CD14-positive monocyte (primary cell): ENCODE data around the gene FNDC3A. TPM values are rescaled to one million over a fixed set of nuclear protein-coding genes. Genes with fewer than 3 reads are reported as not detected.

ENCODE experiments used
- DNase-seq, 3 donors: peaks; one replicate each; pipeline ENCODE4 v3.0.0-alpha.2; 2011 to 2022
- H2AFZ ChIP-seq: 2 replicates; pipeline ENCODE4 v1.6.0; 2012; ENCODE audit warnings: mild to moderate bottlenecking, low read depth, low read length, inconsistent platforms; ENCODE audit not compliant: insufficient read depth, poor library complexity, severe bottlenecking
- H3K27ac ChIP-seq, 2 donors: 1 replicate in 1 of 2; 2 replicates in 1 of 2; pipeline ENCODE4 v1.5.1; 2012 to 2013; ENCODE audit warnings: low read length in 2 of 2, control low read depth in 1 of 2, inconsistent platforms in 1 of 2, low read depth in 1 of 2, mild to moderate bottlenecking in 1 of 2
- H3K27me3 ChIP-seq, 2 donors: one replicate each; pipeline versions ENCODE4 v1.6.0 to v1.6.1; 2011 to 2013; ENCODE audit warnings: low read length in 2 of 2; ENCODE audit not compliant: control insufficient read depth in 2 of 2, insufficient read depth in 2 of 2
- H3K36me3 ChIP-seq, 2 donors: replicated peaks in 1 of 2; 1 replicate in 1 of 2; 2 replicates in 1 of 2; pipeline versions ENCODE4 v1.5.1 to v1.6.1; 2012 to 2013; ENCODE audit warnings: low read length in 2 of 2, control low read depth in 1 of 2, inconsistent platforms in 1 of 2, mild to moderate bottlenecking in 1 of 2; ENCODE audit not compliant: insufficient read depth in 2 of 2, control insufficient read depth in 1 of 2
- H3K4me1 ChIP-seq, 2 donors: 1 replicate in 1 of 2; 2 replicates in 1 of 2; pipeline versions ENCODE4 v1.5.1 to v1.6.1; 2012 to 2013; ENCODE audit warnings: low read length in 2 of 2, control low read depth in 1 of 2, inconsistent platforms in 1 of 2, mild to moderate bottlenecking in 1 of 2, moderate library complexity in 1 of 2; ENCODE audit not compliant: insufficient read depth in 2 of 2, control insufficient read depth in 1 of 2
- H3K4me2 ChIP-seq: replicated peaks from 2 replicates; pipeline ENCODE3; 2012; ENCODE audit warnings: low read length, moderate library complexity, mild to moderate bottlenecking; ENCODE audit not compliant: poor library complexity, severe bottlenecking; ENCODE audit errors: extremely low read depth
- H3K4me3 ChIP-seq, 3 experiments: fragments of 200-600 bp in 1 of 3; sonication (generic) in 1 of 3; replicated peaks in 1 of 3; 1 replicate in 2 of 3; 2 replicates in 1 of 3; pipeline ENCODE4 v1.5.1; 2011 to 2013; ENCODE audit warnings: low read length in 3 of 3, mild to moderate bottlenecking in 3 of 3, control low read depth in 2 of 3, low read depth in 2 of 3, inconsistent platforms in 1 of 3, moderate library complexity in 1 of 3
- H3K79me2 ChIP-seq: 2 replicates; pipeline ENCODE4 v1.6.0; 2012; ENCODE audit warnings: mild to moderate bottlenecking, control low read depth, inconsistent platforms, low read length, moderate library complexity; ENCODE audit not compliant: insufficient read depth
- H3K9ac ChIP-seq: 2 replicates; pipeline ENCODE4 v1.6.0; 2017; ENCODE audit warnings: low read length, mild to moderate bottlenecking; ENCODE audit not compliant: insufficient read depth, poor library complexity, severe bottlenecking
- H3K9me3 ChIP-seq, 2 donors: replicated peaks in 1 of 2; 1 replicate in 1 of 2; 2 replicates in 1 of 2; pipeline versions ENCODE4 v1.5.1 to v1.6.1; 2012 to 2013; ENCODE audit warnings: low read length in 2 of 2, control low read depth in 1 of 2; ENCODE audit not compliant: control insufficient read depth in 1 of 2, insufficient read depth in 1 of 2
- H4K20me1 ChIP-seq: 2 replicates; pipeline ENCODE4 v1.6.0; 2012; ENCODE audit warnings: mild to moderate bottlenecking, low read length, control low read depth, moderate library complexity; ENCODE audit not compliant: insufficient read depth
- H3K27ac Mint-ChIP-seq, 7 donors: one replicate each; pipeline ENCODE4 v1.8.0; 2020; ENCODE audit warnings: mild to moderate bottlenecking in 7 of 7, mixed read lengths in 7 of 7, moderate library complexity in 6 of 7, inconsistent platforms in 2 of 7
- H3K27me3 Mint-ChIP-seq, 3 donors: one replicate each; pipeline ENCODE4 v1.8.0; 2021 to 2022; ENCODE audit warnings: low read depth in 3 of 3, mild to moderate bottlenecking in 3 of 3, mixed read lengths in 3 of 3, moderate library complexity in 3 of 3, inconsistent platforms in 1 of 3
- H3K36me3 Mint-ChIP-seq, 2 donors: one replicate each; pipeline ENCODE4 v1.8.0; 2020; ENCODE audit warnings: mixed read lengths in 2 of 2, inconsistent platforms in 1 of 2, mild to moderate bottlenecking in 1 of 2
- H3K4me1 Mint-ChIP-seq: one replicate; pipeline ENCODE4 v1.8.0; 2020; ENCODE audit warnings: mild to moderate bottlenecking, mixed read lengths
- H3K4me3 Mint-ChIP-seq, 2 donors: one replicate each; pipeline ENCODE4 v1.8.0; 2020; ENCODE audit warnings: mild to moderate bottlenecking in 2 of 2, mixed read lengths in 2 of 2, moderate library complexity in 1 of 2
- H3K9me3 Mint-ChIP-seq, 7 donors: one replicate each; pipeline ENCODE4 v1.8.0; 2020 to 2022; ENCODE audit warnings: mixed read lengths in 7 of 7, mild to moderate bottlenecking in 6 of 7, moderate library complexity in 6 of 7, inconsistent platforms in 2 of 7
- WGBS: methylation state at CpG from one replicate; pipeline ENCODE4 v1.1.5; 2013; ENCODE audit warnings: missing lambda C conversion rate; ENCODE audit not compliant: insufficient coverage; 5-methylcytosine and 5-hydroxymethylcytosine counted together
- intact Hi-C, 2 donors: fragments of 100-400 bp; cut with micrococcal nuclease; formaldehyde crosslinking; loops; one replicate each; pipeline versions ENCODE4 v1.15.0 to v1.15.1; 2023
- polyA plus RNA-seq, 3 donors: library from polyadenylated mRNA; depleted of rRNA in 1 of 3; unstranded in 2 of 3; stranded (reverse) in 1 of 3; fragments of 300-500 nt in 2 of 3; fragments of >200 nt in 1 of 3; fragmentation: Illumina TruSeq in 2 of 3; gene quantifications; 1 replicate in 2 of 3; 2 replicates in 1 of 3; pipeline ENCODE4 v1.2.3, GENCODE V29; 2012 to 2021
- small RNA-seq: library from RNA; depleted of rRNA; stranded (forward); fragments of <200 nt; gene quantifications from one replicate; pipeline ENCODE3, GENCODE V24; 2012; ENCODE audit warnings: low read depth; ENCODE audit not compliant: insufficient read length
- TF ChIP-seq, protein P1 (sequence below): fragments of 200-600 bp; IDR thresholded peaks from one replicate; pipeline ENCODE4 v1.8.0; 2022; ENCODE audit warnings: antibody characterized with exemption, mild to moderate bottlenecking

Gene FNDC3A
- polyA plus RNA-seq, 3 donors: 8.3 to 27.0 (median 12.0) TPM

DNA sequence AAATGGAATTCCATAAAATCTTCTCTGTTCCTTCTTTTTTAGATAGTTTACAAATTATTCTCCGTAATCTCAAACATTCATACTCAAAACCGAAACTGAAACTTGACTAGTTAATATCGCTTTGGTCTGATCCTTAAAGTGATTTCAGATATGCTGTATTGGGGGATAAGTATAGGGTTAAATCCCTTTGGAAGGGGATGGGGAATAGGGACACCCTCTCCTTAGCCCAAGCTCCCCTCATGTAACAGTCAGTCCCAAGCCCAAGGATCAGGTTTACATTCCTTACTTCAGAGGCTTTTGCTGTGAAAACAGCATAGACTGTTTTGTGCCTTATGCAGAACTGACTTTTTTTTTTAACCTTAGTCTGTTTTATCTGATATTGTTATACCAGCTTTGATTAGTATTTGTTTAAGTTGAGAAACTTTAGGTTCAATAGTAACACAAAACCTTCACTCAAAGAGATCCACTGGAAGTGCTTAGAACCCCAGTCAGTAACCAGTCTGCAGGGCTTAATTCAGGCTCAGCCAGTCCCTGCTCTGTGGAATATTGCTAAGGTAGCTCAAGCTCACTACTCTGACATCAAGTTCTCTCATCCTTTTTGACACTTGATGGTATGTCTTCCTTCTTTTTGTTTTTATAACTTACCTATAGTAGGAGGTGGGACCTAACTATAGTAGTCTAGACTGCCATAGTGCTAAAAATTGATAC, 282.5 kb downstream of the FNDC3A start:
- no peaks in the 10 kb centered on the region for H4K20me1 ChIP-seq
- peaks cover 55 to 68% of the 10 kb centered on the region in 2 donors for H3K36me3 ChIP-seq
- peak in 1 of 3 donors; percentile 20 for DNase-seq
- H3K36me3 Mint-ChIP-seq: peaks cover 53 to 67% of the 10 kb centered on the region in 2 donors
- peak overlapping the region; percentile 74 to 86 for H3K4me3 Mint-ChIP-seq
- peak overlapping the region in 1 of 2 donors; percentile 88 for H3K27ac ChIP-seq
- no peaks in the 10 kb centered on the region for H3K27me3 ChIP-seq
- peak overlapping the region; percentile 72 for H3K9ac ChIP-seq
- peaks cover 6 to 8% of the 10 kb centered on the region in 2 donors for H3K4me1 ChIP-seq
- peaks cover 10% of the 10 kb centered on the region for H3K4me1 Mint-ChIP-seq
- TF ChIP-seq, protein P1, sequence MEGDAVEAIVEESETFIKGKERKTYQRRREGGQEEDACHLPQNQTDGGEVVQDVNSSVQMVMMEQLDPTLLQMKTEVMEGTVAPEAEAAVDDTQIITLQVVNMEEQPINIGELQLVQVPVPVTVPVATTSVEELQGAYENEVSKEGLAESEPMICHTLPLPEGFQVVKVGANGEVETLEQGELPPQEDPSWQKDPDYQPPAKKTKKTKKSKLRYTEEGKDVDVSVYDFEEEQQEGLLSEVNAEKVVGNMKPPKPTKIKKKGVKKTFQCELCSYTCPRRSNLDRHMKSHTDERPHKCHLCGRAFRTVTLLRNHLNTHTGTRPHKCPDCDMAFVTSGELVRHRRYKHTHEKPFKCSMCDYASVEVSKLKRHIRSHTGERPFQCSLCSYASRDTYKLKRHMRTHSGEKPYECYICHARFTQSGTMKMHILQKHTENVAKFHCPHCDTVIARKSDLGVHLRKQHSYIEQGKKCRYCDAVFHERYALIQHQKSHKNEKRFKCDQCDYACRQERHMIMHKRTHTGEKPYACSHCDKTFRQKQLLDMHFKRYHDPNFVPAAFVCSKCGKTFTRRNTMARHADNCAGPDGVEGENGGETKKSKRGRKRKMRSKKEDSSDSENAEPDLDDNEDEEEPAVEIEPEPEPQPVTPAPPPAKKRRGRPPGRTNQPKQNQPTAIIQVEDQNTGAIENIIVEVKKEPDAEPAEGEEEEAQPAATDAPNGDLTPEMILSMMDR: no peak
- H3K9me3 ChIP-seq: no peaks in the 10 kb centered on the region
- H3K4me3 ChIP-seq: peak overlapping the region; percentile 43 to 96 (median 78)
- intact Hi-C loops: no loop called here
- no peaks in the 10 kb centered on the region for H3K27me3 Mint-ChIP-seq
- H3K4me2 ChIP-seq: peak overlapping the region; percentile 77
- H2AFZ ChIP-seq: peak overlapping the region; percentile 77
- peaks cover 12% of the 10 kb centered on the region for H3K79me2 ChIP-seq
- H3K27ac Mint-ChIP-seq: peak overlapping the region in 6 of 7 donors; percentile 72 to 90 (median 82)
- no peaks in the 10 kb centered on the region for H3K9me3 Mint-ChIP-seq
- WGBS: no CpG with 5 or more reads among the region's 3 CpGs

Small RNA genes within 50 kb of the gene (small RNA-seq; reads per million reads assigned to genes)
- gene COX7CP1: not detected
- gene RNU6-60P: not detected
- gene RNY3P2: not detected

Other genes starting within 250 kb of the FNDC3A start
- not detected for gene MLNR, start 244.4 kb downstream of the FNDC3A start, polyA plus RNA-seq